ENCODE results near the gene S1PR1.
A peak's percentile ranks its signal among the peaks of the same experiment; 100 is the strongest.
"Not testable (repeated sequence)": the region's sequence is repeated elsewhere in the genome, so short reads cannot be mapped to it uniquely, and the experiment has no call there.

The S1PR1 gene

GRCh38 chr1:101219924-101220870 is 16.6 kb upstream of the S1PR1 start:
- DNase-seq (ENCODE audit: low read depth in 2 of 2): no peak

GRCh38 chr1:101220906-101221305 is 15.9 kb upstream of the S1PR1 start:
- DNase-seq (ENCODE audit: low read depth in 2 of 2): no peak

- no peak for DNase-seq (ENCODE audit: low read depth in 2 of 2)
Observed at GRCh38 chr1:101221945-101222429, 14.8 kb upstream of the S1PR1 start.

GRCh38 chr1:101227837-101228236 is 9.0 kb upstream of the S1PR1 start:
- DNase-seq (ENCODE audit: low read depth in 2 of 2): no peak

- DNase-seq (ENCODE audit: low read depth in 2 of 2): no peak
Observed at GRCh38 chr1:101228424-101229134, 8.2 kb upstream of the S1PR1 start.

- not testable (repeated sequence) for DNase-seq (ENCODE audit: low read depth in 2 of 2)
Observed at GRCh38 chr1:101232182-101232581, 4.6 kb upstream of the S1PR1 start.

- no peak for DNase-seq (ENCODE audit: low read depth in 2 of 2)
Observed at GRCh38 chr1:101233495-101233894, 3.3 kb upstream of the S1PR1 start.

GRCh38 chr1:101235216-101235695 is 1.6 kb upstream of the S1PR1 start:
- no peak for DNase-seq (ENCODE audit: low read depth in 2 of 2)

GRCh38 chr1:101235696-101236515 is 913 bp upstream of the S1PR1 start:
- peak in 1 of 2 donors; percentile 43 for DNase-seq (ENCODE audit: low read depth in 2 of 2)

- no peak for DNase-seq (ENCODE audit: low read depth in 2 of 2)
Observed at GRCh38 chr1:101237229-101237837, 514 bp downstream of the S1PR1 start.

GRCh38 chr1:101238031-101238628 is 1.3 kb downstream of the S1PR1 start:
- peak; percentile 29 to 64 for DNase-seq (ENCODE audit: low read depth in 2 of 2)

GRCh38 chr1:101238681-101239094 is 1.9 kb downstream of the S1PR1 start:
- DNase-seq (ENCODE audit: low read depth in 2 of 2): peak; percentile 59 to 72

GRCh38 chr1:101239095-101240040 is 2.5 kb downstream of the S1PR1 start:
- DNase-seq (ENCODE audit: low read depth in 2 of 2): no peak

GRCh38 chr1:101240041-101240430 is 3.2 kb downstream of the S1PR1 start:
- no peak for DNase-seq (ENCODE audit: low read depth in 2 of 2)

- no peak for DNase-seq (ENCODE audit: low read depth in 2 of 2)
Observed at GRCh38 chr1:101241485-101242225, 4.8 kb downstream of the S1PR1 start.

GRCh38 chr1:101242324-101243050 is 5.7 kb downstream of the S1PR1 start:
- DNase-seq (ENCODE audit: low read depth in 2 of 2): no peak

GRCh38 chr1:101243751-101244150 is 6.9 kb downstream of the S1PR1 start:
- DNase-seq (ENCODE audit: low read depth in 2 of 2): no peak

GRCh38 chr1:101244842-101245241 is 8.0 kb downstream of the S1PR1 start:
- DNase-seq (ENCODE audit: low read depth in 2 of 2): no peak

Measured in stimulated activated CD8-positive, alpha-beta memory T cell treated with anti-CD3 and anti-CD28 coated beads, Interleukin-15, amount 100 ng/mL, for 4 hours (primary cell).